ENCODE data around the gene OVOL2. TPM values are rescaled to one million over a fixed set of nuclear protein-coding genes. Genes with fewer than 3 reads are reported as not detected.

The OVOL2 gene
- polyA plus RNA-seq, 4 donors: 7.3 to 23.3 (median 10.5) TPM

Other genes with a start within 250 kb of the OVOL2 start
- gene SNX5, start 89.1 kb downstream of the OVOL2 start, polyA plus RNA-seq: 100 to 1,000 TPM in 1 of 4 donors, 10 to 100 TPM in 3; 67.8 to 295 (median 79.1) TPM
- gene MGME1, start 88.9 kb downstream of the OVOL2 start, polyA plus RNA-seq: 10 to 100 TPM; 10.5 to 41.5 (median 14.0) TPM
- 10 to 100 TPM; 11.8 to 23.2 (median 14.7) TPM for gene KAT14, start 79.9 kb upstream of the OVOL2 start, polyA plus RNA-seq
- gene PET117, start 79.9 kb upstream of the OVOL2 start, polyA plus RNA-seq: 10 to 100 TPM; 17.4 to 28.9 (median 27.4) TPM
- gene ZNF133, start 230.6 kb upstream of the OVOL2 start, polyA plus RNA-seq: 10 to 100 TPM in 2 of 4 donors, 1 to 10 TPM in 2; 7.5 to 19.6 (median 10.9) TPM

Measured in small intestine (tissue), 4 donors.